Neural cell (in vitro differentiated cells): ENCODE measurements around the gene TRIOBP. TPM values are rescaled to one million over a fixed set of nuclear protein-coding genes. Genes with fewer than 3 reads are reported as not detected.

ENCODE experiments used
- H2AFZ ChIP-seq: fragments of 200-600, 300-800 bp; sonication (generic), shearing (Covaris generic); 2 replicates; pipeline ENCODE4 v1.6.0; 2014; ENCODE audit warnings: low read depth, mild to moderate bottlenecking, antibody characterized with exemption, low read length, moderate library complexity
- H3F3A ChIP-seq: fragments of 200-600 bp; shearing (Covaris generic); 2 replicates; pipeline ENCODE4 v1.6.1; 2016; ENCODE audit warnings: mild to moderate bottlenecking, moderate library complexity, mixed read lengths, antibody characterized with exemption, low read length; ENCODE audit not compliant: insufficient read depth, poor library complexity, severe bottlenecking
- H3K27ac ChIP-seq: fragments of 200-600, 300-800 bp; sonication (generic), shearing (Covaris generic); 2 replicates; pipeline ENCODE4 v1.5.1; 2014; ENCODE audit warnings: mild to moderate bottlenecking, low read length, moderate library complexity
- H3K27me3 ChIP-seq: fragments of 300-800, 200-600 bp; sonication (generic), shearing (Covaris generic); 2 replicates; pipeline ENCODE4 v1.6.0; 2014; ENCODE audit warnings: mild to moderate bottlenecking, low read depth, low read length, moderate library complexity; ENCODE audit not compliant: insufficient read depth
- H3K36me3 ChIP-seq: fragments of 300-800, 200-600 bp; sonication (generic), shearing (Covaris generic); 2 replicates; pipeline ENCODE4 v1.5.1; 2014; ENCODE audit warnings: mild to moderate bottlenecking, antibody characterized with exemption, low read length, moderate library complexity; ENCODE audit not compliant: insufficient read depth
- H3K4me2 ChIP-seq: fragments of 300-800, 200-600 bp; sonication (generic), shearing (Covaris generic); 2 replicates; pipeline ENCODE4 v1.6.0; 2014; ENCODE audit warnings: mild to moderate bottlenecking, low read length
- H3K4me3 ChIP-seq: fragments of 300-800, 200-600 bp; sonication (generic), shearing (Covaris generic); 2 replicates; pipeline ENCODE4 v1.5.1; 2014; ENCODE audit warnings: mild to moderate bottlenecking, low read length, moderate library complexity
- H3K79me2 ChIP-seq: fragments of 200-600 bp; shearing (Covaris generic); replicated peaks from 2 replicates; pipeline ENCODE4 v1.6.0; 2014; ENCODE audit warnings: mild to moderate bottlenecking, low read length, moderate library complexity; ENCODE audit not compliant: insufficient read depth
- H3K9ac ChIP-seq: fragments of 300-800, 200-600 bp; sonication (generic), shearing (Covaris generic); 2 replicates; pipeline ENCODE4 v1.6.1; 2016; ENCODE audit warnings: mild to moderate bottlenecking, low read length, mixed read lengths
- H3K9me2 ChIP-seq: fragments of 200-600 bp; shearing (Covaris generic); 2 replicates; pipeline ENCODE4 v1.6.1; 2016; ENCODE audit warnings: mild to moderate bottlenecking, low read length, mixed read lengths; ENCODE audit not compliant: insufficient read depth
- H3K9me3 ChIP-seq: fragments of 200-600, 300-800 bp; sonication (generic), shearing (Covaris generic); 2 replicates; pipeline ENCODE4 v1.6.1; 2016; ENCODE audit warnings: mild to moderate bottlenecking, mixed run types, low read length, moderate library complexity, mixed read lengths
- H4K20me1 ChIP-seq: fragments of 200-600 bp; shearing (Covaris generic); 2 replicates; pipeline ENCODE4 v1.6.1; 2016; ENCODE audit warnings: mild to moderate bottlenecking, mixed run types; ENCODE audit not compliant: insufficient read depth
- EP300 ChIP-seq: fragments of 450-650 bp; conservative IDR thresholded peaks from 2 replicates; pipeline ENCODE4 v1.6.1; 2014; ENCODE audit warnings: antibody characterized with exemption, mild to moderate bottlenecking, moderate library complexity; ENCODE audit not compliant: poor library complexity, severe bottlenecking
- EZH2 ChIP-seq: fragments of 200-600, 300-800 bp; shearing (Covaris generic), sonication (generic); IDR thresholded peaks from 2 replicates; pipeline ENCODE4 v1.6.1; 2014; ENCODE audit warnings: antibody characterized with exemption, low read length, borderline replicate concordance, mild to moderate bottlenecking; ENCODE audit not compliant: insufficient read depth, poor library complexity, severe bottlenecking
- MXI1 ChIP-seq: fragments of 450-650 bp; conservative IDR thresholded peaks from 2 replicates; pipeline ENCODE4 v1.6.1; 2014; ENCODE audit warnings: antibody characterized with exemption, mild to moderate bottlenecking; ENCODE audit not compliant: poor library complexity, severe bottlenecking
- POLR2AphosphoS5 ChIP-seq: IDR thresholded peaks from 2 replicates; pipeline ENCODE4 v1.6.1; 2012
- RAD21 ChIP-seq: fragments of 450-650 bp; conservative IDR thresholded peaks from 2 replicates; pipeline ENCODE4 v1.6.1; 2014; ENCODE audit warnings: antibody characterized with exemption, mild to moderate bottlenecking, moderate library complexity
- SMC3 ChIP-seq: fragments of 450-650 bp; conservative IDR thresholded peaks from 2 replicates; pipeline ENCODE4 v1.6.1; 2014; ENCODE audit warnings: antibody characterized with exemption, mild to moderate bottlenecking, moderate library complexity; ENCODE audit not compliant: poor library complexity
- TAF1 ChIP-seq: IDR thresholded peaks from 2 replicates; pipeline ENCODE4 v1.6.1; 2012; ENCODE audit warnings: low read depth
- polyA plus RNA-seq: library from polyadenylated mRNA; depleted of rRNA; stranded (reverse); fragments of >200 nt; gene quantifications from 2 replicates; pipeline ENCODE4 v1.2.3, GENCODE V29; 2014
- TF ChIP-seq, protein P1 (sequence below): fragments of 450-650 bp; IDR thresholded peaks from 2 replicates; pipeline ENCODE4 v1.5.1; 2014; ENCODE audit warnings: antibody characterized with exemption, mild to moderate bottlenecking, moderate library complexity; ENCODE audit not compliant: poor library complexity, severe bottlenecking
- TF ChIP-seq, protein P2 (sequence below): IDR thresholded peaks from 2 replicates; pipeline ENCODE4 v1.6.1; 2012; ENCODE audit warnings: borderline replicate concordance

The TRIOBP gene
- polyA plus RNA-seq, 1 donor from 2014 or later: 16.2 TPM

DNA sequence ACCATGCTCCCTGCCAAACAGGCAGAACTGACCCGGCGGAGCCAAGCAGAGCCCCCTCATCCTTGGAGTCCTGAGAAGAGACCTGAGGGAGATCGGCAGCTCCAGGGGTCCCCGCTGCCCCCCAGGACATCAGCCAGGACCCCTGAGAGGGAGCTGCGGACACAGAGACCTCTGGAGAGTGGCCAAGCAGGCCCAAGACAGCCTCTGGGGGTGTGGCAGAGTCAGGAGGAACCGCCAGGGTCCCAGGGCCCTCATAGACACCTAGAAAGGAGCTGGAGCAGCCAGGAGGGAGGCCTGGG lies 37.5 kb downstream of the TRIOBP start:
- no peaks in the 10 kb centered on the region for H3F3A ChIP-seq
- H3K36me3 ChIP-seq: no peaks in the 10 kb centered on the region
- no peak overlapping the region for H3K9ac ChIP-seq
- TF ChIP-seq RAD21: no peak
- H3K9me3 ChIP-seq: no peaks in the 10 kb centered on the region
- H3K4me3 ChIP-seq: no peak overlapping the region
- H2AFZ ChIP-seq: no peak overlapping the region
- no peak overlapping the region for H3K4me2 ChIP-seq
- no peaks in the 10 kb centered on the region for H3K79me2 ChIP-seq
- no peaks in the 10 kb centered on the region for H3K9me2 ChIP-seq
- H3K27ac ChIP-seq: no peak overlapping the region
- H3K27me3 ChIP-seq: no peaks in the 10 kb centered on the region
- H4K20me1 ChIP-seq: no peaks in the 10 kb centered on the region

DNA sequence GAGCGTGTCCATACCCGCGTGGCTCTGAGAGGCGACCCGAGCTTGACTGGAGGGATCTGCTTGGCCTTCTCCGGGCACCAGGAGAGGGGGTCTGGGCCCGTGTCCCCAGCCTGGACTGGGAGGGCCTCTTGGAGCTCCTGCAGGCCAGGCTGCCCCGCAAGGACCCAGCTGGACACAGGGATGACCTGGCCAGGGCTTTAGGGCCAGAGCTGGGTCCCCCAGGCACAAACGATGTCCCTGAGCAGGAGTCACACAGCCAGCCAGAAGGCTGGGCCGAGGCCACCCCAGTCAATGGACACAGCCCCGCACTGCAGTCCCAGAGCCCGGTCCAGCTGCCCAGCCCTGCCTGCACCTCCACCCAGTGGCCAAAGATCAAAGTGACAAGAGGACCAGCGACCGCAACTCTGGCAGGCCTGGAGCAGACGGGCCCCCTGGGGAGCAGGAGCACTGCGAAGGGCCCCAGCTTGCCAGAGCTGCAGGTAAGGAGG lies 38.2 kb downstream of the TRIOBP start:
- Histone ChIP-seq H3K27ac (no peak overlapping the region), H3K9me2 (no peaks in the 10 kb centered on the region), H2AFZ (no peak overlapping the region), H3K9ac (no peak overlapping the region), H3K4me2 (no peak overlapping the region), H4K20me1 (no peaks in the 10 kb centered on the region), H3F3A (no peaks in the 10 kb centered on the region), H3K9me3 (no peaks in the 10 kb centered on the region), H3K79me2 (no peaks in the 10 kb centered on the region), H3K27me3 (no peaks in the 10 kb centered on the region), H3K4me3 (no peak overlapping the region), H3K36me3 (no peaks in the 10 kb centered on the region)
- TF ChIP-seq, protein P1, sequence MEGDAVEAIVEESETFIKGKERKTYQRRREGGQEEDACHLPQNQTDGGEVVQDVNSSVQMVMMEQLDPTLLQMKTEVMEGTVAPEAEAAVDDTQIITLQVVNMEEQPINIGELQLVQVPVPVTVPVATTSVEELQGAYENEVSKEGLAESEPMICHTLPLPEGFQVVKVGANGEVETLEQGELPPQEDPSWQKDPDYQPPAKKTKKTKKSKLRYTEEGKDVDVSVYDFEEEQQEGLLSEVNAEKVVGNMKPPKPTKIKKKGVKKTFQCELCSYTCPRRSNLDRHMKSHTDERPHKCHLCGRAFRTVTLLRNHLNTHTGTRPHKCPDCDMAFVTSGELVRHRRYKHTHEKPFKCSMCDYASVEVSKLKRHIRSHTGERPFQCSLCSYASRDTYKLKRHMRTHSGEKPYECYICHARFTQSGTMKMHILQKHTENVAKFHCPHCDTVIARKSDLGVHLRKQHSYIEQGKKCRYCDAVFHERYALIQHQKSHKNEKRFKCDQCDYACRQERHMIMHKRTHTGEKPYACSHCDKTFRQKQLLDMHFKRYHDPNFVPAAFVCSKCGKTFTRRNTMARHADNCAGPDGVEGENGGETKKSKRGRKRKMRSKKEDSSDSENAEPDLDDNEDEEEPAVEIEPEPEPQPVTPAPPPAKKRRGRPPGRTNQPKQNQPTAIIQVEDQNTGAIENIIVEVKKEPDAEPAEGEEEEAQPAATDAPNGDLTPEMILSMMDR: no peak
- TF ChIP-seq EP300 (no peak), EZH2 (no peak), TAF1 (no peak), POLR2AphosphoS5 (no peak), SMC3 (no peak), RAD21 (no peak), MXI1 (no peak)
- TF ChIP-seq, protein P2, sequence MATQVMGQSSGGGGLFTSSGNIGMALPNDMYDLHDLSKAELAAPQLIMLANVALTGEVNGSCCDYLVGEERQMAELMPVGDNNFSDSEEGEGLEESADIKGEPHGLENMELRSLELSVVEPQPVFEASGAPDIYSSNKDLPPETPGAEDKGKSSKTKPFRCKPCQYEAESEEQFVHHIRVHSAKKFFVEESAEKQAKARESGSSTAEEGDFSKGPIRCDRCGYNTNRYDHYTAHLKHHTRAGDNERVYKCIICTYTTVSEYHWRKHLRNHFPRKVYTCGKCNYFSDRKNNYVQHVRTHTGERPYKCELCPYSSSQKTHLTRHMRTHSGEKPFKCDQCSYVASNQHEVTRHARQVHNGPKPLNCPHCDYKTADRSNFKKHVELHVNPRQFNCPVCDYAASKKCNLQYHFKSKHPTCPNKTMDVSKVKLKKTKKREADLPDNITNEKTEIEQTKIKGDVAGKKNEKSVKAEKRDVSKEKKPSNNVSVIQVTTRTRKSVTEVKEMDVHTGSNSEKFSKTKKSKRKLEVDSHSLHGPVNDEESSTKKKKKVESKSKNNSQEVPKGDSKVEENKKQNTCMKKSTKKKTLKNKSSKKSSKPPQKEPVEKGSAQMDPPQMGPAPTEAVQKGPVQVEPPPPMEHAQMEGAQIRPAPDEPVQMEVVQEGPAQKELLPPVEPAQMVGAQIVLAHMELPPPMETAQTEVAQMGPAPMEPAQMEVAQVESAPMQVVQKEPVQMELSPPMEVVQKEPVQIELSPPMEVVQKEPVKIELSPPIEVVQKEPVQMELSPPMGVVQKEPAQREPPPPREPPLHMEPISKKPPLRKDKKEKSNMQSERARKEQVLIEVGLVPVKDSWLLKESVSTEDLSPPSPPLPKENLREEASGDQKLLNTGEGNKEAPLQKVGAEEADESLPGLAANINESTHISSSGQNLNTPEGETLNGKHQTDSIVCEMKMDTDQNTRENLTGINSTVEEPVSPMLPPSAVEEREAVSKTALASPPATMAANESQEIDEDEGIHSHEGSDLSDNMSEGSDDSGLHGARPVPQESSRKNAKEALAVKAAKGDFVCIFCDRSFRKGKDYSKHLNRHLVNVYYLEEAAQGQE: no peak

DNA sequence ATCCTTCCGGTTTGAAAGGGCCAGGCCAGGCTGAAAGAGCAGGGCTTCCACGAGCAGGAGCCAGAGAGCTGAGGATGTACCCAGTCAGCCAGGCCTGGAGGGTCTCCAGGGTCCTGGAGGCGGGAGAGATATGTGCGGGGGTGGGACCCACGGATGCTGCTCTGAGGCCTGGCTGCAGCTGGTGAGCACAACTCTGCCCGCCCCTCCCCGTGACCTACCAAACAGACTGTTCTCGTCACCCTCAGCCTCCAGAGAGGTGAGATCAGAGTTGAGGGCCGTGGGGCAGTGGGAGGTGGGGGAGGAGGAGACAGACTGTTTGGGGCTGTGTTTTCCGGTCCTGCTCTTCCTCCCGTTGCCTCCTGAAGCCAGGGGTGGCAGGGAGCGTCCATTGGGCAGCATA lies 42.2 kb downstream of the TRIOBP start:
- TF ChIP-seq, protein P2: no peak
- TF ChIP-seq MXI1 (no peak), TAF1 (no peak), SMC3 (no peak), EP300 (no peak), RAD21 (no peak), EZH2 (no peak), POLR2AphosphoS5 (no peak)
- TF ChIP-seq, protein P1: no peak
- Histone ChIP-seq H3K27me3 (no peaks in the 10 kb centered on the region), H2AFZ (no peak overlapping the region), H3K4me3 (no peak overlapping the region), H3K79me2 (no peaks in the 10 kb centered on the region), H3K36me3 (peaks cover 7% of the 10 kb centered on the region), H3K9me2 (no peaks in the 10 kb centered on the region), H3K4me2 (no peak overlapping the region), H3F3A (no peaks in the 10 kb centered on the region), H3K9me3 (no peaks in the 10 kb centered on the region), H4K20me1 (no peaks in the 10 kb centered on the region), H3K9ac (no peak overlapping the region), H3K27ac (no peak overlapping the region)
